MM.1S (cell line): ENCODE measurements around the gene DENND2D.

Experiments
- DNase-seq: peaks from one replicate; pipeline ENCODE4 v3.0.0-alpha.2; 2015
- H2AFZ ChIP-seq: fragments of 300-600 bp; sonication (generic); 2 replicates; pipeline ENCODE4 v1.6.0; 2016; ENCODE audit warnings: antibody characterized with exemption, low read length
- H3F3A ChIP-seq: fragments of 300-600 bp; sonication (generic); 2 replicates; pipeline ENCODE4 v1.6.1; 2016; ENCODE audit warnings: mild to moderate bottlenecking, antibody characterized with exemption, low read length, moderate library complexity, mixed read lengths; ENCODE audit not compliant: insufficient read depth
- H3K27ac ChIP-seq: fragments of 300-600 bp; sonication (generic); 2 replicates; pipeline ENCODE4 v1.5.1; 2016; ENCODE audit warnings: mild to moderate bottlenecking, low read length
- H3K27me3 ChIP-seq: fragments of 300-600 bp; sonication (generic); replicated peaks from 2 replicates; pipeline ENCODE4 v1.6.0; 2016; ENCODE audit warnings: low read length; ENCODE audit not compliant: insufficient read depth
- H3K36me3 ChIP-seq: fragments of 300-600 bp; sonication (generic); replicated peaks from 2 replicates; pipeline ENCODE4 v1.6.1; 2016; ENCODE audit warnings: mild to moderate bottlenecking, low read length, mixed read lengths; ENCODE audit not compliant: insufficient read depth
- H3K4me1 ChIP-seq: fragments of 300-600 bp; sonication (generic); 2 replicates; pipeline ENCODE4 v1.6.1; 2016; ENCODE audit warnings: low read length, mixed read lengths
- H3K4me2 ChIP-seq: fragments of 300-600 bp; sonication (generic); 2 replicates; pipeline ENCODE4 v1.6.0; 2016; ENCODE audit warnings: low read depth, low read length
- H3K4me3 ChIP-seq: fragments of 300-600 bp; sonication (generic); 2 replicates; pipeline ENCODE4 v1.5.1; 2016; ENCODE audit warnings: low read length, mixed read lengths
- H3K79me2 ChIP-seq: fragments of 300-600 bp; sonication (generic); 2 replicates; pipeline ENCODE4 v1.6.1; 2016; ENCODE audit warnings: mixed run types, low read length, mixed read lengths
- H3K9ac ChIP-seq: fragments of 300-600 bp; sonication (generic); 2 replicates; pipeline ENCODE4 v1.6.1; 2016; ENCODE audit warnings: low read length, mixed read lengths
- H3K9me2 ChIP-seq: fragments of 300-600 bp; sonication (generic); replicated peaks from 2 replicates; pipeline ENCODE4 v1.6.1; 2016; ENCODE audit warnings: mild to moderate bottlenecking, low read length, mixed read lengths; ENCODE audit not compliant: insufficient read depth
- H3K9me3 ChIP-seq: fragments of 300-600 bp; sonication (generic); replicated peaks from 2 replicates; pipeline ENCODE4 v1.6.1; 2016; ENCODE audit warnings: mild to moderate bottlenecking, low read length, mixed read lengths; ENCODE audit not compliant: insufficient read depth
- H4K20me1 ChIP-seq: fragments of 300-600 bp; sonication (generic); 2 replicates; pipeline ENCODE4 v1.6.1; 2016; ENCODE audit warnings: mild to moderate bottlenecking, low read length, moderate library complexity, mixed read lengths; ENCODE audit not compliant: insufficient read depth
- CTCF ChIP-seq: fragments of 300-600 bp; sonication (generic); IDR thresholded peaks from 2 replicates; pipeline ENCODE4 v1.5.1; 2016; ENCODE audit warnings: antibody characterized with exemption, low read length, mixed read lengths
- EZH2 ChIP-seq: fragments of 300-600 bp; sonication (generic); optimal IDR thresholded peaks from 2 replicates; pipeline ENCODE3; 2017; ENCODE audit warnings: low read depth, mild to moderate bottlenecking, antibody characterized with exemption, low read length, mixed read lengths
- EZH2phosphoT487 ChIP-seq: fragments of 300-600 bp; sonication (generic); IDR thresholded peaks from 2 replicates; pipeline ENCODE4 v1.6.1; 2018; ENCODE audit warnings: antibody characterized with exemption, low read length

DENND2D gene

DNA sequence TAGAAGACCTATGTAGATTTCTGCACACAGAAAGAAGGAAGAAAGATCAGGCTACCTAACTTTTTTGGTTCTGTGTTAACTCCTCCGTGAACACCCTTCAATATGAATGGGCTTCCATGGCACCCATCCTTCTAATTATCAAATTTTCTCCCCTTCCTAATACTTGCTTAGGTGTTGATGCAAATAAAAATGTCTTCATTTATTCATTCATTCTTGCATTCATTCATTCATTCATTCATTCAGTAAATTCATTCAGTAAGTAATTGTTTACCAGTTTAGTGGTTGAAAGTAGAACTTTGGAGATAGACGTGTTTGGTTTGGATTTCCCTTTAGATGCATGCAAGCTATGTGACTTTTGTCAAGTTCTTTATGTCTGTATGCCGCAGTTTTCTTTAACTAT is 31.7 kb upstream of the DENND2D start:
- Histone ChIP-seq H3K9me3 (no peaks in the 10 kb centered on the region), H2AFZ (no peak overlapping the region), H3K36me3 (no peaks in the 10 kb centered on the region), H3K27me3 (no peaks in the 10 kb centered on the region), H3K4me1 (no peaks in the 10 kb centered on the region), H3F3A (no peaks in the 10 kb centered on the region), H3K9ac (no peak overlapping the region), H3K79me2 (no peaks in the 10 kb centered on the region), H3K4me3 (no peak overlapping the region), H3K27ac (no peak overlapping the region), H4K20me1 (no peaks in the 10 kb centered on the region), H3K9me2 (no peaks in the 10 kb centered on the region), H3K4me2 (no peak overlapping the region)
- no peak for TF ChIP-seq EZH2
- no peak for TF ChIP-seq CTCF
- TF ChIP-seq EZH2phosphoT487: no peak
- DNase-seq: no peak

- Histone ChIP-seq H3K27me3 (no peaks in the 10 kb centered on the region), H3K9me3 (no peaks in the 10 kb centered on the region)
Measured at GRCh38 chr1:111228748-111229126, 28.3 kb upstream of the DENND2D start.

DNA sequence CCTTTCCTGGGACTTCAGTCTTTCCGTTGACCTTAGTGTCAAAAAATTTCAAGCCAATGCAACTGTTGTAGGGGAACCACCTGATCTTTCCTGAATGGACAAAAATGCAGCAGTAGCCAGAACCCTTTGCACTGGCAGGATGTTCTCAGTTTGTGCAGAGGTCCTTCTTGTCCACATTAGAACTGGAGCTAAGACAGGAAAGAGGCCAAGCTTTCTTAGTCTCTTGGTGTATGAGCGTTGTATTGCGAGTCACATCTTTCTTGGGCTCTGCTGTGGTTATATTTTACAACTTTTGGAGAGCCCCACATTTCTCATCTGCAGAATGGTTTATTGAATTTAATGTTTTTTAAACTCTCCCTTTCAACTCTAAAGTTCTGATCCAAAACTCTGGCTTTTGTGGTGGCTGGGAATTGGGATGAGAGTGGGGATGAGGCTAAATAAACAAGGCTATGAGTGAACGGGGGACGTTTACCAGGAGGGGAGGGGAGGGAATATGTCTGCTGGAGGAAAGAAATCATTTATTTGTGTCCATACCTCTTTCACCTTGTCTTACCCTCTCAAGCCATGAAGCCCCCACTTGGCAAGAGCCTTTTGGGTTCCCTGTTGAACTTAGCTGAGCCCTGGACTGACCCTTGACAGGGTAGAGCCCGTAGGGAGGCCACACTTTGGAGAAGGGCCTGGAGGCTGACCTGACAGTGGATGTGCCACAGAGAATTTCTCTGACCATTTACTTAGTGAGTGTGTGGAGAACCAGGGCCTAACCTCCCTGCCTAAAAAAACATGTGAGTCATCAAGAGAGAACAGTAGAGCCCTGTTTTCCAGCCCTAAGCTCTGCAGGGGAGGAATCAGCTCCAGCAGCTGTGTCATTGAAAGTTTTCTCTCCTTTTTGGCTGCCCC is 27.7 kb upstream of the DENND2D start:
- no peak overlapping the region for H3K9ac ChIP-seq
- H3K4me1 ChIP-seq: 0 out of 2 replicates have a peak, but pooled peaks cover under 1% of the 10 kb centered on the region
- DNase-seq: no peak

More at GRCh38 chr1:111228748-111229126, 28.3 kb upstream of the DENND2D start:
- Histone ChIP-seq H3K36me3 (no peaks in the 10 kb centered on the region), H3K79me2 (no peaks in the 10 kb centered on the region), H3K4me2 (no peak overlapping the region), H4K20me1 (no peaks in the 10 kb centered on the region), H3K4me1 (no peaks in the 10 kb centered on the region), H3F3A (no peaks in the 10 kb centered on the region), H2AFZ (no peak overlapping the region), H3K9me2 (no peaks in the 10 kb centered on the region), H3K4me3 (no peak overlapping the region), H3K9ac (no peak overlapping the region), H3K27ac (no peak overlapping the region)
- no peak for DNase-seq
- no peak for TF ChIP-seq EZH2phosphoT487
- TF ChIP-seq EZH2: no peak
- TF ChIP-seq CTCF: no peak

DNA sequence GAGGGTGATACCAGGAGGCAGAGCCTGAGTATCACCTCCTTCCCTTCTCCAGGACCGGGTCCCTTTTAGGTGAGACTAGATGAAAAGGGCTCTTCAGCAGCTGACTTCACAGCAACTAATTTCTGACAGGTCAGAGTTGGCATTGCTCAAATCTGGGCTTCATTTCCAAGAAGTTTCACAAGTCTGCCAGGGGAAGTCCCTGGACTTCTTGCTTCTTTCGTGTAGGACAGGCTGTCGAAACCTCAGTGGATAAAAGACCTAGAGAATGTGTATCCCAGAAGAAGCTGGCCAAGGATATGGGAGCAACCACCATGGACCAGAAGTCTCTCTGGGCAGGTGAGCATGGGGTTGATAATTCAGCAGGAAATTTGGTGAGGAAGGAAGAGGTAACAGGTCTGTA is 27.0 kb upstream of the DENND2D start, which contains the start of gene CHI3L2:
CHI3L2 (plus strand) TSS at position 280 of the 400 bp plus-strand sequence; CDS start at position 297, 17 bp downstream.
- Histone ChIP-seq H3K27me3 (no peaks in the 10 kb centered on the region), H3K27ac (no peak within 1 kb of the TSS), H3K4me3 (no peak within 1 kb of the TSS), H4K20me1 (no peaks in the 10 kb centered on the region), H3F3A (peaks cover 2% of the 10 kb centered on the region; the same call in 1 of the 2 replicates), H3K4me2 (no peak within 1 kb of the TSS), H3K4me1 (peaks cover 6% of the 10 kb centered on the region), H3K9me3 (no peaks in the 10 kb centered on the region), H3K9ac (no peak within 1 kb of the TSS), H3K79me2 (no peaks in the 10 kb centered on the region), H3K36me3 (no peaks in the 10 kb centered on the region), H3K9me2 (no peaks in the 10 kb centered on the region), H2AFZ (no peak within 1 kb of the TSS)
- DNase-seq: no peak
- TF ChIP-seq CTCF (no peak), EZH2 (no peak), EZH2phosphoT487 (no peak)

More for the DNA sequence above, 27.7 kb upstream of the DENND2D start:
- H3K79me2 ChIP-seq: no peaks in the 10 kb centered on the region
- H2AFZ ChIP-seq: no peak overlapping the region
- no peaks in the 10 kb centered on the region for H3K36me3 ChIP-seq
- no peak overlapping the region for H3K27ac ChIP-seq
- H3K9me2 ChIP-seq: no peaks in the 10 kb centered on the region
- H3K4me2 ChIP-seq: no peak overlapping the region
- no peaks in the 10 kb centered on the region for H4K20me1 ChIP-seq
- no peak overlapping the region for H3K4me3 ChIP-seq
- H3F3A ChIP-seq: no peaks in the 10 kb centered on the region
- no peaks in the 10 kb centered on the region for H3K27me3 ChIP-seq
- no peaks in the 10 kb centered on the region for H3K9me3 ChIP-seq
- no peak for TF ChIP-seq EZH2phosphoT487
